Activated CD4-positive, alpha-beta T cell treated with anti-CD3 and anti-CD28 coated beads, Interleukin-2, amount 50 U/mL, for 24 hours (primary cell): ENCODE results near the gene SSR1.

Experiments
- DNase-seq, 2 donors: peaks; one replicate each; pipeline ENCODE4 v3.0.0-alpha.2; 2020; ENCODE audit warnings: low read depth in 1 of 2, low spot score in 1 of 2

SSR1 gene

DNA sequence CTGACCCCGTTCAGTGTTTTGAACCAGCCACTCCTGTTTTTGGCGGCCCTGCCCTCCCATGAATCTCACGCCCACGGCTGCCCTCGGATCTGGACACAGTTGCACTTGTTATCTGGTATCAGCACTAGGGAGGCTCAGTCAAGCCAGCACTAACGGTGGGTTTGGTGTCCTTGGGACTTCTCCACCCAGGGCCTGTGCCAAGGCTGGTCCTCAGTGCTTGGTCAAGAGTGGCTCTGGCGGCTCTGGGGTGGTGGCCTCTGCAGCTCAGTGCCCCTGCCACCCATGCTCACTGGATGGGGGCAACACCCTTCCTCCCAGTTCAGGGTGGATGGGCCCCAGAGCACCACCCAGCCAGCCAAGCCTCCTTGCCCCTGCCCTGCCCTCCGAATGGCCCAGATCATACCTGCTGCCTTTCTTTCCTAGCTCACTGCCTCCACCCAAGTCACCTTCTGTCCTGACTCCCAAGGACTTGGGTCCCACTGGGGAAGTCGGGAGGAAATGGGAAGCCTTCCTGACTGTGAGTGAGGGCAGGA lies 54.7 kb downstream of the SSR1 start:
- DNase-seq, result no peak

DNA sequence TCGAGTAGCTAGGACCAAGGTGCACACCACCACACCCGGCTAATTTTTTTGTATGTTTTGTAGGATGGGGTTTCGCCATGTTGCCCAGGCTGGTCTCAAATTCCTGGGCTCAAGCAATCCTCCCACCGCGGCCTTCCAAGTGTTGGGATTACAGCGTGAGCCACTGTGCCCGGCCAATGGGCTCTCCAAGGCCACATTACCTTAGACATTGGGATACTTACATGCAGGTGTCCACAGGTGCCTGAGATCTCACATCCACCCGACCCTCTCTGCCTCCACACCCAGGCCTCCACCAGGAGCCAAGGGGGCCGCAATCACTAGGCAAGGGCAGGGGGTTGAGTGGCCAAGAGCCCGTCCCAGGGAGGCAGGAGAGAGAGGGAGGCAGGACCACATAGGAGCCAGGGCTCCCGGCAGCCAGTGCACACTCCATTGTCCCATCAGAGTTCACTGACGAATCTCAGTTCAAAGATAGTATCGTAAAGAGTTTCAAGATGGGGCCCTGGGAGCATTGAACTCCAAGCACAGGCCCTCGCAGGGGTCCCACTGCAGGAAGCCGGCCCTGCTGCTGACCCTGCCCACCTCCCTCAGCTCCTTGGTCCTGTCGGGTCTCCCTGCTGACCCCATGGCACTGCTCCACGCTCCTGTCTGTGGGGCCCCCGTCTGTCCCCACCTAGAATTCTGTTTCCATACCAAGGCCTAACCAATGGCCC lies 55.3 kb downstream of the SSR1 start:
- DNase-seq, result no peak

DNA sequence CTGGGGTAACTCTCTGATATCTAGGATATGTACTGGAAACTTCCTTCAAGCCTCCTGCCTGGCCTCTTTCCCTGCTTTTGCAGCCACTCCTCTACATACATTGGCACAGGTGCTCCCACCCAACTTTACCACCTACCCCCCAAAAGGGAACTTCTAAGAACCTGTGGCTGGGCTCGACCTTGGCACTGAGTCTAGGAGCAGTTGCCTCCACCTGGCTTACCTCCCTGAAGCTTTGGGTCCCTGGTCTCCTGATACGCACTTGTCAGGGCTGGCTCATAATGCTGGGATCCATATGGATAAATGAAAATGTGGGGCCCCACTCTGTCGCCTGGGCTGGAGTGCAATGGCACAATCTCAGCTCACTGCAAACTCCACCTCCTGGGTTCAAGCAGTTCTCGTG lies 56.2 kb downstream of the SSR1 start:
- no peak for DNase-seq

DNA sequence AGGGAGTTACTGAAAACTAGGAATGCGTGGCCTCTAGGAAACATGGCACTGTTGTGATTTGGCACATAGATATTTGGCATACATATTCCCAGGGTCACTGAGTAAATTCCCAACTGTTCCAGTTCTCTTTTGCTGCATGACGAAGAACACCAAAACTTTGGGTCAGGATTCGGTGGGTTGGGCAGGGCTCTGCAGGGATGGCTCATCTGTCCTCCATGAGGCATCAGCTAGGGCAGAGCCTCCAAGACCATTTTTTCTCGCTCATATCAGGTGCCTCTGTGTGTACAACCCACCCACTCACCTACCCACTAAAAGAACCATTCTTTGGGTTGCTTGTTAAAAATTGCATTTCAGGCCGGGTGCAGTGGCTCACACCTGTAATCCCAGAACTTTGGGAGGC lies 57.1 kb downstream of the SSR1 start:
- DNase-seq, result no peak

DNA sequence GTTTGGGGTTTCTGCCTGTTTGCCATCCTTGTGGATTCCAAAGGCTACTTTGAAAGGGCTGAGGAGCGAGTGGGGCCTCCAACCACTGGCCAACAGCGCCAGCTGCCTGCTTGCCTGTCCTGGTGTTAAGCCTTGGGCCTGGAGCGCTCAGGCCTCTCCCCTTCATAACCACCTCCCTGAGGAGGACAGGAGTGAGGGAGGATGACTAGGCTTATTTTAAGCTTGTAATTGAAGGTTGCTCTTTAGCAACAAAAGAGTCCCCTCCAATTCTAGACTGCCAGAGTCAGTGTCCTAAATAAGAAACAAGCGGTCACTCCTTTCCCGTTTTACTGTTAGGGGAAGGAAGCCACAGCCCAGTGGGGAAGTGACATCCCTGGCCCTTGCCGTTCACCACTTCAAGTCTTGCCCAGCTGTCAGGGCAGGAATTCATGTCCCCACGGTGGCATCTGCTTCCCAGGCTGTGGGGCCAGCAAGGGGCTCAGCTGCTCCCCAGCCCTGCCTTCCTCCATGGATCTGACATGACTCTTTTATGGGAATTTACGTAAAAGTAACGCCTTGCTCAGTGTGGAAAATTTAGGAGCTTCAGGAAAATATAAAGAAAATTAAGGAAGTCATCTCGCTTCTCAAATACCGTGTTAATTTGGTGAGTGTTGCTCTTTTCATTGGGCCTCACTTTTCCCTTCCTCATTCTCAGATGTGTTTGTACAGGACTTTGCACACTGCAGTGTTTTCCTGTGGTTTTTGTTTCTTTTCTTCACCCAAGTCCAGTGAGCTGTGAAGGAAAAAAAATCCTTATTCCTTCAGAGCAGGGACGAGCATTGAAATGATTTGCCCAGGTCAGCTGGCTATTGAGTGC lies 57.8 kb downstream of the SSR1 start:
- DNase-seq, result no peak

DNA sequence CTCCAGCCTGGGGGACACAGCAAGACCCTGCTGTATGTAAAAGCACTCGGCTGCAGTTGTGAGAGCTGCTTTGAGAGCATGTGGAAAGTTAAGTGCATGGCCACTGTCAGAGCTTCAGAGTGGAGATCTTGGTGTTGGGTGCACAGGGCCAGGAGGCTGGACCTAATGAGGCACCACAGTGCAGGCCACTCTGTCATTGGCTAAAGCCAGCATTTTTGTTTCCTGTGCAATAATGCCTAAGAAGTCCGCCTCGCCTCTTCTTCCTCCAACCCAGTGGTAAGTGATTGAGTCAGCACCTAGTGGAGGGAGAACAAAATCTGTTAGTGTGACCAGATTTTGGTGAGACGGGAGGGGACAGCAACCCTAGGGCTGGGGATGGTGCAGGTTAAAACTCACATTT lies 60.6 kb downstream of the SSR1 start:
- DNase-seq, result no peak

DNA sequence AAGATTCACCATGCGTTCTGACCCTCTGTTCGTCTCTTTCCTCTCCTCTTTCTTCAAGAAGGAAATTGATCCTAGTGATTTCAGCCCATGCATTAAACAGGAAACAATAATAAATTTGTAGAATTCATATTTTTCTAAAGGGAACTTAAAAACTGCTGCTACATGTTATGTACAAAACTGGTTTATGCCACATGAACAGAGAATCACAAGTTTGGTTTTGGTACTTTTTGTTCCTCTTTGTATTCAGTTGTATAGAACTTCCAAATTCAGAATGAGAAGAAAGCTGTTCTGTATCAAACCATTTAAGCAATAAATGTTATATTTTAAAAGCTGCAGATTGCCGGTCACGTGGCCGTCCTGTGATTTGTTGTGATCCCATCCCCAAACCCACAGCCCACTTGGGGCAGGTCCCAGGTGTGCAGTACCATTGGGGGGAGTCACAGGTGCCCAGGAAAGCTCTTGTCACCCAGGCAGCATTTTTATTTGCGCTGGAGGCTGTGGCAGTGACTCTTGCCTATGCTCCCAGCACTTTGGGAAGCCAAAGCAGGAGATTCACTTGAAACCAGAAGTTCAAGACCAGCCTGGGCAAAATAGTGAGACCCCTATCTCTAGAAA lies 61.2 kb downstream of the SSR1 start:
- DNase-seq, result no peak

DNA sequence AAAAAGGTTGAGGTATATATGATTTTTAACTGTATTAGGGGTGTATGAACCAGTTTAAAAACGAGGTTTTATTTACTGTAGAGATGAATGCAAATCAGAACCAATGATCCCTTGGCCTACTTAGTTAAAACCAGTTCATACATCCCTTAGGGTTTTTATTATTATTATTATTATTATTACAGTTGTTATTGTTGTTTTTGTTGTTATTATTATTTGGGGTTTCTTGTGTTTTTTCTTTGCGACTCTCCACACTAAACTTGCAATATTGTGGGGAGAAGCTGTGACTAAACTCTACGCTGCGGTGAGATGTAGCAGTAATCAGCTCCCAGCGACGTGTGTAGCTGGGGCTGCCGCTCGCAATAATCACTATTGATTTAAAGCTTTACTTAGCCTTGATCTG lies 62.2 kb downstream of the SSR1 start:
- DNase-seq, result no peak

DNA sequence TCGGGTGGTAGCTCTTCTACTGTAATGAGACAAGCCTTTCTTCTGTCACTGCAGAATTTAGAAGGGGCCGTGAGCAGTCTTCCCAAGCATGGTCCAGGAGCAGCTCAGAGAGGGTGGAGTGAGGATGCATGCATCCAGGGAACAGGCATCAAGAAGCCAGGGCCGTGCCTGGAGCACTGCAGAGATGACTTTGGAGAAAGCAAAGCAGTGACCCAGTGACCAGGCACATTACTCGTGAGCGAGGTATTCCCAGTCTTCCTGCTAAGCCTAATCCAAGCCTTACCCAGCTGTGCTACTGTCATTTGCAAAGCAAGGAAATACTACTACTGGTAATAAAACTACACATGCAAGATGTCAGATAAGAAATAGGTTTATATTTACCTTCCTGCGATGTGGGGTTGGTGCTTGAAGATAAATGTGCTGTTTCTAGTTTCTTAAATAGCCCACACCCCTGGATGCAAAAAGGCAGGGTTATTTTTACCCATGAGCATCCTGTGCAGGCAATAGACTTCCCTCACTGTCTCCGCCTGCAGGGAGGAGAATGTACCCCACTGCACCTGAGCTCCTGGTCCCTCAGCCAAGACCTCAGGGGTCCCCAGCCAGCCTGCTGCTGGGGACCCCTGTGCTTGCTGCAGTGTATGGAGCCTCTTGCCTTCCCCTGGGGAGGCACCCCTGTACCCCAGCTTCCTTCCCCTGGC lies 62.9 kb downstream of the SSR1 start:
- DNase-seq, result no peak

DNA sequence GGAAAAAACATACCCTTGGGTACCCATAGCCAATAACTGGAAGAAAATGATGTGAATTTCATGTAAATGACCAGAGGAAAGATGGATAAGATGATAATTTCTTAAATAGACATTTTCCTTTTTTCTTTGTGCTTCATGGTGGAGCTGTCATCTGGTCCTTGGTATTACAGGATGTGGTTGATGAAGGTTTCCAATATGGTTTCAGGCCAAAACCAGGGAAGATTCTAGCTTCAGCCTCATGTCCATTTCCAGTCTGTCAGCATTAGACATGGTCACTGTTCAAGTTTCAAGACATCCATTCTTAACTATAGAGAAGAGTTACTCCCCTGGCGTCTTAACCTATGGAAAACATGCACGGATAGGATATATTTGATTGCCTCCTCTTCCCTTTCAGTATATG lies 63.6 kb downstream of the SSR1 start:
- no peak for DNase-seq

DNA sequence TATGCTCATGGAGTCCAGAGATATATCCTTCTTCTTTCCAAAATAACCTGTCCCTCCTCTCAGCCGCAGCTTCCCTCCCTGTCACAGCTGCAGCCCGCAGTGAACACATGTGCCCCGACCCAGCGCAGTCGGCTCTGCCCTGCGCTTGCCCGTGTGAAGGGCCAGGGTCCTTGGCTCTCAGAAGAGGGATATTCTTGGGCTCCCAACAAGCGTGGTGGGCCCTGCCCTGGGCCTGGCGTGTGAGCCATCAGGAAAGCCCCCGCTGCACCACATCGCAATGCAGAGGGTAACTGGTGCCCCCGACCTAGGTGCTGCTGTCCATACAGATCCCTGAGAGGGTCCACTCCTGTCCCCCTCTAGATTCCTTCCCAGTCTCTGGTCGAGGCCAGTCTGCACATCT lies 65.2 kb downstream of the SSR1 start:
- DNase-seq, result no peak

DNA sequence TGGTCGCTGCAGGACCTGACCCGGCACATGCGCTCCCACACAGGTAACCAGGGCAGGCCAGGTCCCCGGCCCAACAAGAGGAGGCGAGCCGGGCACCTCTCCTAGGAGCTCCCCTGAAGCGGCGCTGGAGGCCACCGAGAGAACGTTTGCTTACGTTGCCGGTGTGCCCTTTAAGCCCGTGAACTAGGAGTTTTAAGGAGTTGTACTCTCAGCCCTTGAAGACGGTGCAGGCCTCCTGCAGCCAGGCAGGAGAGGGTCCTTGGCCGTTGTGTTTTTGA lies 65.9 kb downstream of the SSR1 start:
- DNase-seq, result no peak

DNA sequence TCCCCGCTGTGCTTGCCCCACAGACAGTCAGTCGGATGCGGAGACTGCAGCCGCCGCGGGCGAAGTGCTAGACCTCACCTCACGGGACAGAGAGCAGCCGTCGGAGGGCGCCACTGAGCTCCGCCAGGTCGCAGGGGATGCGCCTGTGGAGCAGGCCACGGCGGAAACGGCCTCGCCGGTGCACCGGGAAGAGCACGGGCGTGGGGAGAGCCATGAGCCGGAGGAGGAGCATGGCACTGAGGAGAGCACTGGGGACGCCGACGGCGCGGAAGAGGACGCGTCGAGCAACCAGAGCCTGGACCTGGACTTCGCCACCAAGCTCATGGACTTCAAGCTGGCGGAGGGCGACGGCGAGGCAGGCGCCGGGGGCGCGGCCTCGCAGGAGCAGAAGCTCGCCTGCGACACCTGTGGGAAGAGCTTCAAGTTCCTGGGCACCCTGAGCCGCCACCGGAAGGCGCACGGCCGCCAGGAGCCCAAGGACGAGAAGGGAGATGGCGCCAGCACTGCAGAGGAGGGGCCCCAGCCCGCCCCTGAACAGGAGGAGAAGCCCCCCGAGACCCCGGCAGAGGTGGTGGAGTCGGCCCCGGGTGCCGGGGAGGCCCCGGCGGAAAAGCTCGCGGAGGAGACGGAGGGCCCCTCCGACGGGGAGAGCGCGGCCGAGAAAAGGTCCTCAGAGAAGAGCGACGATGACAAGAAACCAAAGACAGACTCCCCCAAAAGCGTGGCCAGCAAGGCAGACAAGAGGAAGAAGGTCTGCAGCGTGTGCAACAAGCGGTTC lies 66.4 kb downstream of the SSR1 start:
- DNase-seq, result no peak

DNA sequence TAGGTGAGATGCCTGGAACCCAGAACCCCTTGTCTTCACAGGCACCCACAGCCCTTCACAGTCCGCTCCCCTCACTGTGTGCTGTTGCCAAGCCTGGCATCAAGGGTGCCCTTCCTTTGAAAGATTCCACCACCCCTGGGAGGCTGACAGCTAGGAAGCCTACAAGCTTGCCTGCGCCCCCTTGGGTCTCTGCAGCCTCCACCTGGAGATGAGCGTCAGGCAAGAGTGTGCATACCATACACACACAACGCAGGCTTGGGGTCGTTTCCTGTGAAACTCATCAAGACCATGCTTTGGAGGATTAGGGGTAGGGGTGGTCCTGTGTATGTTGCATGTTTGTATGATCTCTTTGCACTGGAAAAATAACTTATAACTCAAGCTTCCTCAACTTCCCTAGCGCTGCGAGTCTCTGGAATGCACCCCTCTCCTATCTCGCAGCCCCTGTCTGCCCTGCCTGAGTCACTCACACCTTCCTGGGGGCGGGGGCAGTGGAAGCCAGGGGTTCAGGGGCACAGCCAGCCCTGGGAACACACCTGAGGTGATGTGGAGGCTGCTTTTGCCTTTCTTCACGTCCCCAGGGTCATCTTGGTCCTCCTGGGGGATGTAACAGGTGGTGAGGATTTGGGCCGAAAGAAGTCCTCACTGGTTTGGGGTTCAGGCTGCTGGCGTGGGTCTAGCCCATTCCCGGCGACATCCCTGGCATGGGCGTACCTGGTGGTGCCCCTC lies 67.2 kb downstream of the SSR1 start:
- no peak for DNase-seq

DNA sequence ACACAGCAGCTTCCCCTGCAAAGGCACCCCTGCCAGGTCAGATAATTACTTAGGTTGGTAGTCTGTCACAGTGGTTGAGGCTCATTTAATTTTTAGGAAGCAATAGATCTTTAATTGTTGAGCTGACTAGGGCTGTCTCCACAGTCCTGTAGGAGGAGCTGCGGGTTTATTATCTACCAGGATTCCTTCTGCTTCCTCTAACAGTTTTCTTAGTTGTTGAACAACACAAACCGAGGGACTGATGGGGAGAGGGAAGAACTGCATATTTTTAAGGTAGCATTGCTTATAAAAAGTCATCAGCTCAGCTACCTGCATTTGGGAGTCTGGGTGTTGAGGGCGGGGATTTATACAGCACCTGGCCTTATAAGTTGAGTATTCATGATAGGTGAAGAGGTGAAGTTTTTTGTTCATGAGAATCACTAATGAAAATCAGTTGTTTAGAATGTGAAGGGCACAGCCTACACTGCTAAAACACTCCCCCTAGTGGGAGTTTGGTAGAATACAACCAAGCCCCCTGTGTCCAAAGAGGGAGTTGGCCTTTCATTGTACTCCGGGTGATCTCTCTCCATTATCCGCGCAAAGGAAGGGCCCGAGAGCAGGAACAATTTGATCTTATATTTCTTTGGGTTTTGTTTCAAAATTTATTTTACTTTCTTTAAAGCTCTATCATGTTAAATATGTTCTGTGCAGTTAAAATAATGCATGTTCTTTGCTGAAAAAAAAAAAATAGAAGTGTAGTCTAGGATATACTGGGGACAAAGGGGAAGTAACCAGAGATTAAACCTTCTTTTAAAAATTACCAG lies 69.6 kb downstream of the SSR1 start:
- peak in 1 of 2 donors; percentile 51 for DNase-seq

DNA sequence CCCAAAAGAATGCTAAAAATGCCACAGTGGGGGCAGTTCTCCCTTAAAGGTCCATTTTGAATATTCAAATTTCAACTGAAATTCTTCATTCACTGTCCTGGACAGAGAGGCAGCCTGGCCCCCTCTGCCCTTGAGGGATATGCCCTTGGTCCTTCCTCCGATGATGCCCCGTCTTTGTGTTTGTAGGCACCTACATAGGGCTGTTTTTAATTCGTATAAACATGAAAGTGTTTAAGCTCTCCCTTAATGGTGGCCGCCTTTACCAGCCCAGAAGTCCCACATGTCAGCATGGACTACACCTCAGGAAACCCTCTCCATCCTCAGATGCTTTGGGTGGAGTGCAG lies 70.2 kb downstream of the SSR1 start:
- no peak for DNase-seq

DNA sequence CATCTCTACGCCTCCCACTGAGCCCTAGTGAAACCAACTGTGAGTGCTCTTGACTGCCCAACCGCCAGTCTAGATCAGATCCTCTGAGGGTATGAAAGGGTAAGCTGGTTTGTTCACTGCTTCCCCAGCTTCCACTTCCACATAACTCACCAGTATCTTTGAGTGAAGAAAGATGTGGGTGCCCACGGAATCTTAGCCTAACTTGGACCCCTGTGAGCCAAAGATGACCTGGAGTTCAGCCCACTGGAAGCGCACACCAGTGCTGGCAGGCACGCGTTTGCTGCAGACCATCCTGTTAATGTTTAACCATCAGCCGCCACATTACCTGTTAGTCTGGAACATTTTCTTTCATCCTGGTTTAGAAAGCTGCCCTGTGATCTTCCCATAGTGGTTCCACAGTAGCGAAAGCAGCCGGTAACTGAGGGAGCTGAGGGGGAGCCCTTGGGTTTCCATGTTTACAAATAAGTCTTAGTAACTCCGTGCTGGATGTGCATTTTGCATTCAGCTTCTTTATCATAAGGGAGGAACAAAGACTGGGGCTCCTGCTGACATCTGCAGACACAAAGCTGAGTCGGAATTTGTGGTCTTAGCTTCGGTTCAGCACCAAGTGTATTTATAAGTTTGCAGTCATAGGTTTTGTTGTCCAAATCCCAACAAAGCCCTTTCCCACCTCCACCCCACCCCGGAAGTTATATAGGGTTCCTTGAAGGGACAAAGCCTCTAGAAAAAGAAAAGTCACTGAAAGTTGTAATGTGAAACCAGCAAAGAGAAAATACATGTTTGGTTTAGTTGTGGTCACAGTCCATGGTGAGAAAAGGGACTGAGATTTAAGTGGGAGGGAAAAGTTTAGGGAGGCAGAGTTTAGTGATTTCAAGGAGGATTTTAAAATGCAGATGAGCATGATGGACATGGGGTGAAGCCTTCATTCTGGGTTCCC lies 71.0 kb downstream of the SSR1 start:
- DNase-seq, result no peak

DNA sequence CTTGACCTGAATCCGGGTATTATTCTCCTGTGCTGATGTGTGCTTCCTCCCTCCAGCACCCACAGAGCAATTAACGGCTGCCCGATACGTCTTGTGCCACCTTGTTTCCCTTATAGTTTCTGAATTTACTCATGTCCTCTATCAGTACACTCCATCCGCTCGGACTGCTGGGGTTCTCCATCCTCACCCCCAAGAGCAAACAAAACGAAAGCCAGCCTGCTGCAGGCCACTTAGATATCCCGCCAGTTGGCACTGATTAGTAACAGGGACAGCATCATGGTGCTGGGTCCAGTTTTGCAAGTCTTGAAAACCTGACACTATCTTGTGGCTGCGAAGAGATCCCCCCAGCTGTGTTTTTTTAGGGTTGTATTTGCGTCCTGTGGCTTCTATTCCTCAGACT lies 71.8 kb downstream of the SSR1 start:
- no peak for DNase-seq
